Activated CD8-positive, alpha-beta T cell treated with anti-CD3 and anti-CD28 coated beads for 36 hours (primary cell): ENCODE data around the gene TRPV5. TPM values are rescaled to one million over a fixed set of nuclear protein-coding genes. Genes with fewer than 3 reads are reported as not detected.

Source experiments
- ATAC-seq: fragments of 200-7000 bp; cut with Tn5 transposase; one replicate; pipeline ENCODE4 v1.10.0; 2021; ENCODE audit warnings: mild to moderate bottlenecking, moderate library complexity
- CTCF ChIA-PET: fragments of 350-600 bp; sonication (Branson Sonifier 250); formaldehyde crosslinking; loops from one replicate; lab custom pipeline; 2021; ENCODE audit warnings: antibody characterized with exemption; lab: Charles Lee
- POLR2A ChIA-PET: fragments of 350-600 bp; sonication (Branson Sonifier 250); formaldehyde crosslinking; loops from one replicate; lab custom pipeline; 2021; ENCODE audit warnings: antibody characterized with exemption; lab: Charles Lee
- DNase-seq: peaks from one replicate; pipeline ENCODE4 v3.0.0-alpha.2; 2020
- H3K27ac Mint-ChIP-seq: one replicate; pipeline ENCODE4 v1.8.0; 2021; ENCODE audit warnings: mild to moderate bottlenecking, mixed read lengths
- H3K27me3 Mint-ChIP-seq: one replicate; pipeline ENCODE4 v1.8.0; 2021; ENCODE audit warnings: mixed read lengths
- H3K36me3 Mint-ChIP-seq: one replicate; pipeline ENCODE4 v1.8.0; 2021; ENCODE audit warnings: low read depth, mixed read lengths
- H3K4me1 Mint-ChIP-seq: one replicate; pipeline ENCODE4 v1.8.0; 2021; ENCODE audit warnings: low read depth, mixed read lengths
- H3K4me3 Mint-ChIP-seq: one replicate; pipeline ENCODE4 v1.8.0; 2021; ENCODE audit warnings: mild to moderate bottlenecking, moderate library complexity, mixed read lengths
- H3K9me3 Mint-ChIP-seq: one replicate; pipeline ENCODE4 v1.8.0; 2021; ENCODE audit warnings: mixed read lengths
- CTCF ChIP-seq: fragments of 200-600 bp; IDR thresholded peaks from one replicate; pipeline ENCODE4 v1.8.0; 2022; ENCODE audit warnings: antibody characterized with exemption, mild to moderate bottlenecking
- intact Hi-C: fragments of 100-400 bp; cut with micrococcal nuclease; formaldehyde crosslinking; loops from one replicate; pipeline ENCODE4 v1.10.0; 2022
- total RNA-seq, 2 experiments: library from RNA; stranded (reverse); gene quantifications; one replicate each; pipeline ENCODE4 v1.2.3, GENCODE V29; 2021

TRPV5 gene
- total RNA-seq, 2 experiments from 2014 or later, result not detected

- no peak for DNase-seq
- ChIA-PET CTCF (no interaction called here), POLR2A (no interaction called here)
- H3K4me3 Mint-ChIP-seq, result no peak overlapping the region
- H3K36me3 Mint-ChIP-seq, result no peaks in the 10 kb centered on the region
- intact Hi-C loops, result no loop called here
- no peak for ATAC-seq
- H3K4me1 Mint-ChIP-seq, result no peaks in the 10 kb centered on the region
- no peak for TF ChIP-seq CTCF
- H3K9me3 Mint-ChIP-seq, result no peaks in the 10 kb centered on the region
- no peaks in the 10 kb centered on the region for H3K27me3 Mint-ChIP-seq
- no peak overlapping the region for H3K27ac Mint-ChIP-seq
Measured at GRCh38 chr7:142930126-142930730, 3.3 kb downstream of the TRPV5 start.

GRCh38 chr7:142927949-142928348 is 5.6 kb downstream of the TRPV5 start:
- H3K4me3 Mint-ChIP-seq, result no peak overlapping the region
- H3K27me3 Mint-ChIP-seq, result no peaks in the 10 kb centered on the region
- no peaks in the 10 kb centered on the region for H3K36me3 Mint-ChIP-seq
- intact Hi-C loops, result no loop called here
- no peaks in the 10 kb centered on the region for H3K9me3 Mint-ChIP-seq
- TF ChIP-seq CTCF, result no peak
- no peak for ATAC-seq
- no peak overlapping the region for H3K27ac Mint-ChIP-seq
- no peak for DNase-seq
- H3K4me1 Mint-ChIP-seq, result no peaks in the 10 kb centered on the region
- ChIA-PET CTCF (no interaction called here), POLR2A (no interaction called here)

GRCh38 chr7:142927085-142927745 is 6.3 kb downstream of the TRPV5 start:
- no peak for TF ChIP-seq CTCF
- ChIA-PET POLR2A (no interaction called here), CTCF (no interaction called here)
- Mint-ChIP-seq H3K4me3 (no peak overlapping the region), H3K27ac (no peak overlapping the region), H3K4me1 (no peaks in the 10 kb centered on the region), H3K9me3 (no peaks in the 10 kb centered on the region), H3K36me3 (no peaks in the 10 kb centered on the region), H3K27me3 (no peaks in the 10 kb centered on the region)
- DNase-seq, result no peak
- intact Hi-C loops, result no loop called here
- no peak for ATAC-seq

- POLR2A ChIA-PET, result no interaction called here
- DNase-seq (peak; percentile 26), ATAC-seq (no peak)
- Mint-ChIP-seq H3K4me1 (no peaks in the 10 kb centered on the region), H3K27me3 (no peaks in the 10 kb centered on the region), H3K4me3 (no peak overlapping the region), H3K27ac (no peak overlapping the region), H3K9me3 (no peaks in the 10 kb centered on the region), H3K36me3 (no peaks in the 10 kb centered on the region)
- CTCF ChIA-PET, result interaction anchor here (1.5 to 2.2 kb wide), 2 partner anchors 9 to 44 kb away, joined by 4 to 7 read pairs; no protein-coding TSS in a partner anchor
- intact Hi-C loops, result no loop called here
- no peak for TF ChIP-seq CTCF
Measured at GRCh38 chr7:142925413-142925812, 8.1 kb downstream of the TRPV5 start.

- no peak for DNase-seq
- intact Hi-C loops, result no loop called here
- no peak for ATAC-seq
- Mint-ChIP-seq H3K4me3 (no peak overlapping the region), H3K4me1 (no peaks in the 10 kb centered on the region), H3K27ac (no peak overlapping the region), H3K36me3 (no peaks in the 10 kb centered on the region), H3K9me3 (no peaks in the 10 kb centered on the region), H3K27me3 (no peaks in the 10 kb centered on the region)
- TF ChIP-seq CTCF, result no peak
- ChIA-PET CTCF (interaction anchor here (0.8 to 1.2 kb wide), 2 partner anchors 51 to 80 kb away, joined by 3 read pairs; no protein-coding TSS in a partner anchor), POLR2A (no interaction called here)
Measured at GRCh38 chr7:142923391-142923790, 10.2 kb downstream of the TRPV5 start.
